CD4-positive, alpha-beta T cell treated with Interferon gamma for 1 hour (primary cell): ENCODE data around the gene C8A.

Experiments used
- DNase-seq: peaks from one replicate; pipeline ENCODE4 v3.0.0-alpha.2; 2020

The C8A gene

DNA sequence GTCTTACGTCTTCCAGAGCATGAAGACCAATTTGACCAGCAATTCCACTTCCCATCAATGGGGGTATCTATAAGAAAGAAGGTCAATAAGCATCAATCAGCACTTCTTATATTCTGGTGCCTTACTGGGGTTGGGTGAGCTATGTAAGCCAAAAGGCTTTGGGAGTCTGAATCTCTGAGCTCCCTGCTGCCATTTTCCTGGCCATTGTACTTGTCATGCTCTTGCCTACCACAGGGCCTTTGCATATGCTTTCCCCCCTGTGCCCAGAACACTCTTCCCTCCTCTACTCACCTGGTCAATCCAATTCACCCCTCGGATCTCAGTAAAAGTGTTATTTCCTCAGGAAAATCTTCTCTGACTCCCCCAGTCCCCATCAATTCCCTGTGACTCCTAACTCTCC, 74.9 kb downstream of the C8A start:
- no peak for DNase-seq

DNA sequence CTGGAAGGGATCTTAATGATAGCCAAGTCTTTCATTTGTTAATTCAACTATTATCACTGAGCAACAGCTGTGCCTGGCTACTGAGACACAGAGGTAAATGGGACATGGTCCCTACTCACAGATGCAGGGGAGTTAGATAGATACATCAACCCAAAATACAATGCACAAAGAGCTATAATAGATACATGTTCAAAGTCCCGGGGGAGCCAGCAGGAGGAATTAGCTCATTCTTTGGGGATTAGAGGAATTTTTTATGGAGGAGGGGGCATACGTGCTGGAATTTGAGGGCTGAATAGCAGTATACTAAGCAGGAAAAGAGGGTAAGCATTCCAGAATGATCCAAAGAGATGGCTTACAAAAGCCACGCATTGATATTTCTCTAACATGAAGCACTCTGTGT, 76.6 kb downstream of the C8A start:
- no peak for DNase-seq

DNA sequence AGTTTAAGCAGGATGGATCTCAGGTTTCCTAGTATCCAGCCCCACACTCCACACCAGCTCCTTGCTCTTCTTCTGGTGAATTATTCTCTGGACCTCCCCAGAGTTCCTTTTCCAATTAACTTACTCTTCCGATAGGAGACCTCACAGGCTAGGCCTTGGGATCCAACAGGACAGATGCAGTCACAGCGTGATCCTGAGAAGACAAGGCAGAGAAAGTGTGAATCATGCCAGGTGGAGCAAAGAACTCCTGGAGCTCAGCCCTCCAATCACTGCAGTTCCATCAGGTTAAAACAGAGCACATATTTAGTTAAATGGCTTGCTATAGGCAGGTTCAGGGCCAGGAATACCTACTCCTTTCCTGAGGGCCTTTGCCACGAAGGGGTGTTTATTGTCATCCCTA, 77.1 kb downstream of the C8A start:
- no peak for DNase-seq

DNA sequence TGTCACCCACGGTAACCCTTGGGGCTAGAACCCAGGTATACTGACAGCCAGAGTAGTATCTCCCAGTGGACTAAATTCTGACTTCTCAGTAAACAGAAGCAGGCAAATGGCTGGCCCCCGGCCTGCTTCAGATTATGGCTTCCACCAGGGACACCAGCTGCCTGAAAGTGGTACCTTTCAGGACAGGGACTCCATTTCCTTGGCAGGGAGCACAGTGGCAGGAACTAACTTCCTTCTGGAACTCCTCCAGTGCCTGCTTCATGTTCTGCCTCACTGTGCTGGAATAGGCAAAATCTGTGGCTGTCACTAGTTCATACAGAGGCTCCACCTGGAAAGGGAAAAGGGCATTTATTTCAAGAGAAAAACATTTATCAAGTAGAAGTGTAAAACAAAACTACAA, 78.6 kb downstream of the C8A start:
- no peak for DNase-seq

DNA sequence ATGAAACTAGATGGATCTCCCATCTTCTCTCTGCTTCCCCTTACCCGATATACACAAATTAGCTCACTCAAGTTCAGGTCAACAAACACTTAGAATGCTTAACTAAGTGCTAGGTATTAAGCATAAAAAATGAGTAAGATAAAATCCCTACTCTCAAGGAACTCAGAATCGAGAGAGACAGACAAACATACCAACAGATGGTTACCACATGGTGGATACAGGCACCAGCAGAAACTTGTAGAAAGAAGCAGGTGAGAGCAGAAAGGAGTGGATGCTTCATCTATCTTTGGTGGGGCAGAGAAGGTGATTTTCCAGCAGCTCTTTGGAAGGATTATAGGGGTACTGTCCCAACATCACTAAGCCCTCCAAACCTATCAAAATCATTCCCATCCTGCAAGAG, 79.0 kb downstream of the C8A start:
- no peak for DNase-seq

DNA sequence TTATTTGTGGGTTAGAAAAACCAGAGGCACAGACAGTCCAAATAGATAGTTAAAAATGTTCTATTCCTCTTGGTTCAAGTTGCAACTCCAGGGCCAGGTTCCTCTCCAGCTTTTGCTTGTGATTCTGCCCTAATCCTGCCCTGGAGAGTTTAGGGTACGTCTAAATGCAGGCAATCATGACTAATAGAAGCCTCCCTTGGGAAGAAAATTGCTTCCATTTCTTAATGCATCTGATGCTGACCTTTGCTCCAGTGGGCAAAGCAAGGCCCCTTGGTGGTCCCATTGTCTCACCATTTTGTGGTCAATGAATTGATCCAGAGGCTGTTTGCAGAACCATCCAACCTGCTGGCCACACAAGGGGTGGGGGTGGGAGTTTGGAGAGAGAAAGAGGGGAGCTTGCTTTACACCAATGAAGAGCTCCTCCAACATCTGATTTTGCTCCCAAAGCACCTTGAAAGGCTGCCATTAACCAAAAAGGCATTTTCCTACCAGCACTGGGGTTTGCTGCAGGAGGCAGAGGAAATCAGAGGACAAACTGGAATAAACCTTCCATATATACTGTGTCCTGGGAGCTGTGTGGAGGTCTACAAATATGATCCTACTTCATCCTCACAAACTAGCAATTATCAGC, 79.9 kb downstream of the C8A start:
- no peak for DNase-seq

DNA sequence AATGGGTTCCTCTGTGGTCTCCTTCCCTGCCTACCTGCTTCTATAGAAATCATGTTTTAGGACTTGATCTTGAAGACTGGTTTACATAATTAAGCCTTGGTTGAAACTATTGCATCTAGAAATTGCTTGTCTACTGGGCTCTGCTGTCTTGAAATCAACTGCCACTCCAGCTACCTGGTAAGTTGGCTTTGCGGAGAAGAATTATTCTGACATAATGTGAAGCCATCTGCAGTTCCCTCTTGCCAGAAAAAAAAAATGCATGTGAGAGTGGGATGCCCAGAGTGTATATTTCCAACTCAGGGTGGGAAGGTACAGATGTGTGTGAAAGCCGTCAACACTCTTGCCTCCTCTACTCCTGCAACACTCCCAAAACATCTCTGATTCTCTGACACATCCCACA, 84.0 kb downstream of the C8A start:
- no peak for DNase-seq

DNA sequence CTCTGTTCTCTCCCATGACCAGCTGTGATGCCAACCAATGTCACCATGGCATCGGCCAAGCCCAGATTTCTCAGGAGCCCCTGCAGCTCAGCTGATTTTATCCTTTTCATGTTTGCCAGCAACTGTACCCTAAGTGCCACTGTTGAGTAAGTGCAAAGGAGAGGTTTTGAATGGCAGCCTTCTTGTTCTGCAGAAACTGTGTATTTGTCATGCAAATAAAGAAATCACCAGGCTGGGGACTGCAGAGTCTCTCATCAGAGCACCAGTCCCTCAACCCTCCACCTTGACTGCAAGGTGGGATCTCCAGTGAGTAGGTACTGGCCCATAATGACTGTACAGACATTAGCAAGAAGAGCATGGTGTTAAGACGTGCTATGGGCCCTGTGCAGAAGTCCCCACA, 84.6 kb downstream of the C8A start:
- no peak for DNase-seq

DNA sequence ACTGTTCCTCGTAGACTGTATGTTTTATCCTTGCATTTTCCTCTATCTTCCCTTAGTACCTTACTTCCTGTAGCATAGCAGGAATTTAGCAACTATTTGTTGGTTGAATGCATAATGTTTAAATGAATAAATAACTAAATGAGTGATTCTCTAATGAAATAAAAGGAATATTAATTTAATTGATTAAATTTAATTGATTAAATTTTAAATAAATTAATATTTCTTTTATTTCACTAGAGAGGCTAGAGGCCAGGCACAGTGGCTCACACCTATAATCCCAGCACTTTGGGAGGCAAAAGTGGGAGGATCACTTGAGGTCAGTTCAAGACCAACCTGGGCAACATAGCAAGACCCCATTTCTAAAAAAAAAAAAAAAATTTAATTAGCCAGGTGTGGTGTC, 85.4 kb downstream of the C8A start:
- no peak for DNase-seq

DNA sequence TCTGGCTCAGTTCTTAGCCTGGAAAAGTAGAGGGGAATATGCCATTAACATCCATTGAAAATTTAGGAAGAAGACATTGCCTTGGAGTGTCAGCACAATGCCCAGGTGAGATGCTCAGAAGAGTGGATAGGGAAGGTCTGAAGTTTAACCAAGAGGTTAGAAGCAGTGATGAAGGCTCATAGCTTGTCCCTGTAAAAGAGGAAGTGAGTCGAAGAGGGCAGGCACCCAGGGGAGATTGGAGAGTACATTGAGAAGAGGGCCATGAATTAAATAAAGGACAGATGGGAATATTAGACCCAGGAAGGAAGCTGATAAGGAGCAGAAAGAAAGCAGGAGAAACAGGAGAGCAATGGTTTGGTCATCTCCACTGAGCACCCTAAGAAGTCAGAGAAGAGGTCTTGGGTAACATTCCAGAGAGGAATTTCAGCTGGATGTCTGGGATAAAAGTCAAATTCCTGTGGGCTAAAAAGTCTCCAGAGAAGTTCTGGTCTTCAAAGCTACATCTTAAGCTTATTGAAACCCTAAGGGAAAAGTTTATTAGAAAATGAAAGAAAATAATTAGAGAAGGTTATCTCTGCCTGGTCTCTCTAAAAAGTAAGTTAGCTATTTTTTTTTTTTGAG, 93.9 kb downstream of the C8A start:
- DNase-seq: no peak

DNA sequence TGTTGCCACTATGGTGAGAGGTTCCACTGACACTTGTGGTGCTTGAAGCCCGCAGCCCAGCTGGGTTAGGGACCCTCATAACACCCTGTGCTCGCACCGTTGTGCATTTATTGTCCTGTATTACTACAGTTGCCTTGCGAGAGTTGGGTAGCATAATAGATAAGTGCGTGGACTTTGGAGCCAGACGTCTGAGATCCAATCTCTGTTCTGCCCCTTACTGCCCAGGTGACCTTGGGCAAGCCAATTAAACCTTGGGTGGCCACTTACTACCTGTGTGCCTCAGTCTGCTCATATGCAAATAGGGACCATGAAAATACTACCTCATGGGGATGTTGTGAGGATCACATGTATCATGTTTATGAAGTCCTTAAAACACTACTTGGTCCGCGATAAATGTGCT, 97.9 kb downstream of the C8A start:
- DNase-seq: no peak

DNA sequence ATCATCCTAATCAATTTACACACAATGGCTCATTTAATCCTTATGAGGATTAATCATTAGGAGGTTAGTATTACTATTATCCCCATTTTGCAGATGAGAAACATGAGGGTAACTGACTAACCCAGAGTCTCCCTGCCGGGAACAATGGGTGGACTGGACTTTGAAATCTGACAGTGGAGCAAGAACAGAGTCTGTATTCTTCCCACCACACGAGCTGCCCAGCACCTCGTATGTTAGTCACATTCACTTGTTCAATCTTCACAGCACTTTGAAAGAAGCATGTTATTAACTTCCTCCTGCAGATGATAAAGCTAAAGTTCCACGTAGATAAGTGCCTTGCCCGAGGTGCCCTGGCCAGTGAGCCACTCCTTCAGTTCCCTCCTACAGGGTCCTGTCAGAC, 98.8 kb downstream of the C8A start:
- DNase-seq: no peak

DNA sequence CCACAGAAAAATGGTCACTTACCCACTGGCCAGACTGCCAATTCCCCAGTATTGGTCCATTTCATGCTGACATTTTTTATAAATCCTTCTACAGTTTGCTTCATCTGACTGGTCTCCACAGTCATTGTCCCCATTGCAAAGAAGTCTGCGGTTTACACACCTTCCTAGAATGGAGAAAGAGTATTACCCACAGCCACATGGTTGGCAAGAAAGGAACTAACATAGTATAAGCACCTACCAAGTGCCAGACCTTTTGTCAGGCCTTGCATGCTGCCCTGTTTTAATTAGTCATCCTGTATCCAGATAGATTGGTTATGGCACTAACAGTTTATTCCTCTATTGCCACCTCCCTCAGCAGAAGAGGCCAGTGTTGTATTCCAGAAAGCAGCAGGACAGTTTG, 100.1 kb downstream of the C8A start:
- DNase-seq: no peak

DNA sequence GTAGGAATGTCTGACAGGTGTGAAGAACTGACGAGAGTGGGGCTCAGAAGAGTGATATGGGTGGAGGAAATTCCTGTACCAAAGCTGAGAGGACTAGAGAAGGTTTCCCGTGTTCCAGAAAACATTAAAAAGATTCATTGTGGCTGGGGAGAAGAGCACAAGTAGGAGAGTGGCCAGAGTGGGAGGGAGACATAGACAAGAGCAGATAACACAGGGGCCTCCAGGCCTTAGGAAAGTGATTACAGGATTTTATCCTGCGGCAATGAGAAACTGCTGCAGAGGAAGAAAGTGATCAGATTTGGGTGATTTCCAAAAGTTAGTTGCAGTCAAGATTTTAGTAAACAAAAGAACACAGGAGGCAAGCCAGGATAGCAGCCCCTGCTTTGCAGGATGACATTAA, 103.3 kb downstream of the C8A start:
- DNase-seq: no peak

DNA sequence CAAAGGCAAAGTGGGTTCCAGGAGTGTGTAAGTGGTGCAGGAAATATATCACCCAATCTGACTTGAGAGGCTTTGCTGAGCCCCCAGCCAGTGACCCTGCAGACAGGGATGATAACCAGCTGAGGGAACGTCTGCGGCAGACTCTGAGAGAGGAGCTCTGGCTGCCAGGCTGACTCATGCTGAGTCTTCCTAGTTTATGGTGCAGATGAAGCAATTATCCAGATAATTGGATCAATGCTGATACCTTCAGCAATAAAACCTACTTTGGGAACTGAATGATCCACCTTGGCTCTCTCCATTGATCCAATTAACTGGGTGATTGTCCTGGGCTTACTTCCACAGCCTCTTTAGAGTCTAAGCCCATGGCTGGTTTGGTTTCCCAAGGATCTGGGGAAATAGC, 103.9 kb downstream of the C8A start:
- no peak for DNase-seq

DNA sequence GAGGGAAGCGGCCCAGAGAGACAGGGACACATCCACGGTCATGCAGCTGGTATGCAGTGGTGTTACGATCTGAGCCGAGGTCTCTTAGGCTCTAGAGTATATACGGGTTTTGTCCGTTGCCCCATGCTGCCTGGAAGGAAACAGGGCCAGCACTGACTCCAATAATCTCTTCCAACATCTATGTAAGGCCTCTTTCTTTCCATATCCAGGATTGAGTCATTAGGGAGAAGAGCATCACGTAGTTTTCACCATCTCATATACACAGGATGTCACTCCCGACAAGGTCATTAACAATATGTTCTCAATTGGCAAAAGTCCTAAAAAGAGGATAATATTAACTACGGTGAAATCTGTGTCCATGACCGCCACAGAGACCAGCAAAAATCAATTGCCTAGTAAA, 106.8 kb downstream of the C8A start:
- DNase-seq: no peak

DNA sequence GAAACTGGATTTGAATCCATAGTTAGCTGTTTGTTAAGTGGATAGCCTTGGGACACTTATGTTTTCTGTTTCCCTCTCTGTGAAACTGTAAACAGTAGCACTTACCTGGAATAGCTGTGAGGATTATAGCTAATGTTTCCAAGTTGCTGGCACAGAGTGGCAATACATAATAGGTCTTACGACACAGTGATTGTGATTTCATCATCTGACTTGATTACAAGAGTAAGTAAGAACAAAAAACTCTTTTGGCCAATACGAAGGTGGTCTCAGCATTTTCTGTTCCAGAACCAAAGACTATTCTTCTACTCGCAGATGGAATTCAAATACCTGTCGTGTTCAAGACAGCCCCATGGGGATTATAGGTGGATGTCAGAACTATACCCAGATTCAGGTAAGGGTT, 109.1 kb downstream of the C8A start:
- no peak for DNase-seq

DNA sequence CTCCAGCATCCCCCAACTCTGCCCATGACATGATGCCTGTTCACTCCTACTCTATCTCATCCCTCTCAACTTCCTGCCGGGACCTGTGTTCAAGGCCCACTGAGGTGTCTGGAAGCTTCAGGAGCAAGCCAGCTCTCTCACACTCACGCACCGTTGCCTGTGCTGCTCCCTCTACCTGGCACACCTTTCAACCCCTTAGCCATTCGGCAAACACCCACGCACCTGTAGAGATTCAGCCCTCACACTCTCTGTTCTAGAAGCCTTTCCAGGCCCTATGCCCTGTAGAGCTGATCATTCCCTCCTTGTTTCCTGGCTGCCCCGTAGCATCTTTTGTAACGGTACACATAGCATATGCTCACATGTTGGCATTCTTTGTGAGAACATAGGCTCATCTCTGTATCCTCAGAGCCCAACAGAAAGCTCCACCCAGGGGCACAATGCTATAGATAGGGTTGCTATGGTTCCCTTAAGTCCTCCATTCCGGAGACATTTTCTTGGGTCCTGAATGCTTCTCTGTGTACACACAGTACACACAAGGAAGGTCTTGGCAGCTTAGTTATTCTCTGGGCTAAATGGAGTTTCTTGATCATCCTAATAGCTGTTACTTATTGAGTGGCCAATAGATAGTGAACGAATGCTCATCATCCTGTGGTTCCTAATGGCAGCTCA, 109.9 kb downstream of the C8A start:
- no peak for DNase-seq

DNA sequence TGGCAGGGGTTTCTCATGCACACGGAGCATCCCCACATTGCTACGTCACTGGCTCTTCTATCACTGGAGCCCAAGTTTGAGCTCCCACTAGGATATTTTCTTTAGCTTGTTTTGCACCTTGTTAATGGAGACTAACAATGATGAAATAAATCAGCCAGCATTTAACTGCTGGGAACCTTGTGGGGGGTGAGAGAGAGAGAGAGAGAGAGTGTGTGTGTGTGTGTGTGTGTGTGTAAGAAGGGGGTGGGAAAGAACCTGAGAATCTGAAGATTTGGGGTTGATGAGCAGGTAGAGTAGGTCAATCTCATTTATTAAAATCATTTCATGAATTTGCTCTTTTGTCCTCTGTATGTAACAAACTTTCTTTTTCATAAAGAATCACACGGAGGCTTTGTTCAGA, 110.6 kb downstream of the C8A start:
- DNase-seq: no peak

DNA sequence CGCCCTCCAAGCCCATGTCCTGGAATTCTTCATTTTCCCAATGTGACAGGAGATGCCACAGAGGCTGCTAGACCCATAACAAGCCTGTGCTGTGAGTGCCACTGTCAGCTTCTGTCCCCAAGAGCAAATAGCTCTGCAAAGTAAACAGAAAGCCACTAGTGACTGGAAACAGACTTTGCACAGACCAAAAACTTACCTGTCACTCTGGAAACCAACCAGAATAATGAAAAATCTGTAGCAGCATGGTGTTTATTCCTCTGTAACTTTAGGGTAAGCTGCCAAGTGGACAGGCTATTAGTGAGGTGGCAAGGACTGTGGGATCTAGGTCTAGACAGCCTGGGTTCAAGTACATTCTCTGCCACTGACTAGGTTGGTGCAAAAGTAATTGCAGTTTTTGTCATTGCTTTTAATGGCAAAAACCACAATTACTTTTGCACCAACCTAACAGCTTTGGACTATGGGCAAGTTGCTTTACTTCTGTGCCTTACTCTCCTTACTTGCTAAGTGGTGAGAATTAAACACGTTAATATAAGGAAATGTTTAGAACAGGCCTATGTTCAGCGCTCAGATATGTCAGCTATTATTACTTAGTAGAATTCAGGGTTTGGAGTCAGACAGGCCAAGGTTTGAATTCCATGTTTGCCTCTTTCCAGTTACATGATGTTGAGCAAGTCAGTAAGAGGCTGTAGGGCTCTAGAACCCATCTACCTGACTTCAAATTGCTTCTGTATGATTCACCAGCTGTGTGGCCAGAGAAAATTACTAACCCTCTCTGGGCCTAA, 111.5 kb downstream of the C8A start, which contains the start of gene C8B:
C8B (minus strand) TSS at position 100 of the 782 bp plus-strand sequence; CDS start at position 33, 67 bp downstream.
- DNase-seq: no peak

DNA sequence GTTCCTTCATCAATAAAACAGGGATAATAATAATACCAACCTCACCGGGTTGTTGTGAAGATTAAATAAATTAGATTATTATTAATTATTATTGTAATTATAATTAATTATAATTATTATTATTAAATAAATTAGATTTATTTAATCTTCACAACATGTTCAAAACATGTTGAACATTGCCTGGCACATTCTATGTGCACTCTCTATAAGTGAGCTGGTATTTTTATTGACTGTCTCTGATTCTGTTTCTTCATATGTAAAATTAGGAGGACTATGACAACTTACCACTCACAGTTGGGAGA, 112.1 kb downstream of the C8A start:
- DNase-seq: no peak

DNA sequence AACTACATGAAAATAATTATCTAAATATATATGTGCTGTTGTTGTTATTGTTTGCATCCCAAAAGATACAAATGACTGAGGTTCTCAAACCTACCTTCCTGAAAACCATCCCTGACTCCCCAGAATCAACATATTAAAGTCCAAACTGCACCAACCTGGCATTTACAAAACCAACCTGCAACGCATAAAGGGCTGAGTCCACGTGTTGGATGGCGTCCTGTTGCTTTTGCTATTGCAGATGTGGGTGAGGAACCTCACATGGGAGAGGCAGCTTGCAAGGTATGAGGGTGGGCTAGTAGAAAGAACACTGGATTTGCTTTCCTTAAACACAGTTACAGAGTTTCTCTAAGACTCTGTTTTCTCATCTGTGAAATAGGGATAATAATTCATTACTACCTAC, 112.8 kb downstream of the C8A start:
- no peak for DNase-seq
